Esophagus muscularis mucosa (tissue), 4 donors: ENCODE measurements around the gene ETNPPL. TPM values are rescaled to one million over a fixed set of nuclear protein-coding genes. Genes with fewer than 3 reads are reported as not detected.

ENCODE experiments used
- DNase-seq: peaks from one replicate; pipeline ENCODE4 v3.0.0-alpha.2; 2017; ENCODE audit errors: extremely low spot score
- H3K27ac ChIP-seq, 4 donors: fragments of 200-600 bp; sonication (generic); replicated peaks in 1 of 4; 1 replicate in 3 of 4; 2 replicates in 1 of 4; pipeline ENCODE4 v1.5.1; 2016 to 2019; ENCODE audit warnings: mild to moderate bottlenecking in 1 of 4
- H3K27me3 ChIP-seq, 4 donors: fragments of 200-600 bp; sonication (generic); one replicate each; pipeline versions ENCODE4 v1.5.1 to v1.6.0; 2016 to 2019
- H3K36me3 ChIP-seq, 4 donors: fragments of 200-600 bp; sonication (generic); one replicate each; pipeline ENCODE4 v1.5.1; 2016 to 2019
- H3K4me1 ChIP-seq, 4 donors: fragments of 200-600 bp; sonication (generic); one replicate each; pipeline ENCODE4 v1.5.1; 2016 to 2019
- H3K4me3 ChIP-seq, 4 donors: fragments of 200-600 bp; sonication (generic); 1 replicate in 2 of 4; 2 replicates in 2 of 4; pipeline ENCODE4 v1.5.1; 2016 to 2019; ENCODE audit warnings: mild to moderate bottlenecking in 4 of 4, moderate library complexity in 1 of 4
- H3K9me3 ChIP-seq, 4 donors: fragments of 200-600 bp; sonication (generic); 1 replicate in 3 of 4; 2 replicates in 1 of 4; pipeline ENCODE4 v1.5.1; 2016 to 2019
- CTCF ChIP-seq, 3 experiments: fragments of 200-600 bp in 2 of 3; fragments of 450-650 bp in 1 of 3; sonication (generic) in 2 of 3; IDR thresholded peaks; one replicate each; pipeline ENCODE4 v1.5.1; 2017 to 2019; ENCODE audit warnings: antibody characterized with exemption in 3 of 3, mild to moderate bottlenecking in 2 of 3, moderate library complexity in 1 of 3
- EP300 ChIP-seq: sonication (generic); formaldehyde crosslinking; IDR thresholded peaks from one replicate; pipeline ENCODE4 v1.6.1; 2017; ENCODE audit warnings: antibody characterized with exemption
- POLR2A ChIP-seq: fragments of 450-650 bp; IDR thresholded peaks from one replicate; pipeline ENCODE4 v1.6.1; 2017; ENCODE audit warnings: antibody characterized with exemption, moderate library complexity, mild to moderate bottlenecking, low read depth
- POLR2AphosphoS5 ChIP-seq, 2 donors: sonication (generic); formaldehyde crosslinking; IDR thresholded peaks; one replicate each; pipeline ENCODE4 v1.6.1; 2017; ENCODE audit warnings: antibody characterized with exemption in 2 of 2
- WGBS: methylation state at CpG from one replicate; pipeline ENCODE4 v1.1.5; 2018; 5-methylcytosine and 5-hydroxymethylcytosine counted together
- intact Hi-C: fragments of 100-400 bp; cut with DNase I; formaldehyde crosslinking; loops from one replicate; pipeline ENCODE4 v1.15.1; 2023
- total RNA-seq, 4 donors: library from RNA; depleted of rRNA; stranded (reverse); fragments of >200 nt; gene quantifications; one replicate each; pipeline versions ENCODE4 v1.1.0 to v1.2.1, GENCODE V29; 2016

Gene ETNPPL
- total RNA-seq, 4 donors from 2014 or later, result 2.0 TPM; not detected in 3

- TF ChIP-seq POLR2A, result no peak
- no peak for TF ChIP-seq POLR2AphosphoS5 (IDR thresholded peaks at IDR 0.05)
- no peak for TF ChIP-seq CTCF (IDR thresholded peaks at IDR 0.05)
- TF ChIP-seq EP300, result no peak
- Histone ChIP-seq H3K27ac (no peak overlapping the region), H3K4me3 (no peak overlapping the region), H3K36me3 (no peaks in the 10 kb centered on the region), H3K27me3 (no peaks in the 10 kb centered on the region), H3K4me1 (no peaks in the 10 kb centered on the region), H3K9me3 (peaks cover 0 to 2% (median 0%) of the 10 kb centered on the region in 4 donors)
- DNase-seq, result no peak
- intact Hi-C loops, result no loop called here
- WGBS, result 63% methylated on average over 3 of the region's 3 CpGs
Observed at GRCh38 chr4:108693819-108694218, 69.0 kb downstream of the ETNPPL start.

DNA sequence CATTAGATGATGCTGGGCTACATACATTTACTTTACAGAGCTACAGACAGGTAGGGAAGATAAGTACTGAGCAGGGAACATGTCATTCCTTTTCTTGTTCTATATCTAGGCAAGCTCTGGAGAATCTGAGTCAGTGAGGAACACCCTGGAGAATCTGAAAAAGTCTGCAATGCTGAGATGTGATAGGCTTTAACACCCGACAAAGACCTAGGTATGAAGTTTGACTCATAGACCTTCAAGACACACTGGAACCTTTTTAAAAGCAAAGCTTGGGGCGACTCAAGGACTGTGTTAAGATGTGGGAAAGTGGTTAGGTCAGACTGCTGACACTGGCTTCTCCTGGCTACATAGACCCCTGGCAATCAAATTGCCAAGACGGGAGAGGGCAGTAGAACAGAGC, 69.6 kb downstream of the ETNPPL start:
- Histone ChIP-seq H3K4me1 (no peaks in the 10 kb centered on the region), H3K36me3 (no peaks in the 10 kb centered on the region), H3K27ac (no peak overlapping the region), H3K4me3 (no peak overlapping the region), H3K27me3 (no peaks in the 10 kb centered on the region), H3K9me3 (peaks cover 0 to 4% (median 0%) of the 10 kb centered on the region in 4 donors)
- 97% methylated on average over 3 of the region's 3 CpGs for WGBS
- intact Hi-C loops, result no loop called here
- TF ChIP-seq POLR2AphosphoS5 (IDR thresholded peaks at IDR 0.05) (no peak), POLR2A (no peak), CTCF (IDR thresholded peaks at IDR 0.05) (no peak), EP300 (no peak)
- DNase-seq, result no peak

Other genes starting within 250 kb of the ETNPPL start
- gene RPL34, start 142.5 kb downstream of the ETNPPL start, total RNA-seq, result 1,000 to 10,000 TPM in 2 of 4 donors, 100 to 1,000 TPM in 2; 578 to 1,199 (median 854) TPM
- 10 to 100 TPM; 22.4 to 40.8 (median 35.2) TPM for gene OSTC, start 112.5 kb downstream of the ETNPPL start, total RNA-seq